Activated CD8-positive, alpha-beta memory T cell treated with anti-CD3 and anti-CD28 coated beads, Interleukin-2, amount 50 U/mL, for 48 hours (primary cell): ENCODE data around the gene TGFA.

ENCODE experiments used
- DNase-seq: peaks from one replicate; pipeline ENCODE4 v3.0.0-alpha.2; 2020

The TGFA gene

DNA sequence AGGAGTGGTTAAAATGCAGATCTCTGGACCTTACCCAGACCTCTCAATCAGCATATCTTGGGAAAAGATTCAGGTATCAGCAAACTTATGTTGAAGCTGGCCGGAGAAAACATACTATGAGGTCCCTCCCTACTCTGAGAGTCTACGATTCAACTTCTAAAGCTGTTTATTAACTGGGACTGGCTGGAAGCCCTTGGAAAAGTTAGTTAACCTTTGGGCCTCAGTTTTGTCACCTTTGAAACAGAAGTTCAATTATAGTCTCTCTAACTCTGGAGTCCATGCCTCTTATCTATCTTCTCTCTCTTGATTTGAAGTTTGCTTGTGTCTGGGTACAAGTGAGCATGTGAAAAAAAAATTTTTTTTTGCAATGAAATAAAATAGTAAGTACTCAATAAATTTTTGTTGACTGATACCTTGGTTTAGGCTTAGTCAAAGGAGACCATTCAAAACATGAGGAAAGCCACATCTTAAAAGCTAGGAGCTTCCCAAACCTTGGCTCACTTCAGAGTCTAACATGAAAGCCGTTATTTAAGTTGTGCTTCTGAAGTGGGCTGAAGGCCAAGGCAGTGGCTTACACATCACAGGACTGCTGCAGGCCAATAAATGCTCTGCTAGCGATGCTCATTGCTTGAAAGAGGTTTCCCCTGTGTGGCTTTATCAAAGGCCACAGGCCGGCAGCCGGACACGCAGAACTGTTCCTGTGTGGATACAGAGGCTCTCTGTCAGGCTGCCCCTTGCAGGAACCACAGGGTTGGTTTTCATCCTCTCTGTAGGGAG lies 141.1 kb downstream of the TGFA start:
- DNase-seq: no peak

GRCh38 chr2:70411483-70412125 lies 142.0 kb downstream of the TGFA start:
- DNase-seq: no peak

GRCh38 chr2:70403267-70404053 lies 150.2 kb downstream of the TGFA start:
- DNase-seq: no peak

DNA sequence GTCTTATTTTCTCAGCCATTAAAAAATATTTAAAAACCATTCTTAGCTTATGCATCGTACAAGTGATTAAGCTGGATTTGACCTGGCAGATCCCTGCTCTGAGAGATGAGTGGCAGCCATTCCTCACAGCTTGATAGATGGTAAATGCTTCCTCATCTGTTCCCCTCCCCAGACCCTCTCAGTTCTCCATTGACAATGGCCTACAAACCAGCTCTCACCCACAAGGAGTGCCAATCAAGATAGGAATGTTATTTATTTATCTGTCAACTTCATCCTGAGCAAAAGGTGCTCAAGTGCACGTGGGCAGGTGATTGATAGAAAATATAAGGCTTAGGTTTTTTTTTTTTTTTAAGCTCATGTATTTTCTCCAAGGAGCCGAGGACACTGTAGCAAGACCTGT lies 153.1 kb downstream of the TGFA start:
- no peak for DNase-seq

DNA sequence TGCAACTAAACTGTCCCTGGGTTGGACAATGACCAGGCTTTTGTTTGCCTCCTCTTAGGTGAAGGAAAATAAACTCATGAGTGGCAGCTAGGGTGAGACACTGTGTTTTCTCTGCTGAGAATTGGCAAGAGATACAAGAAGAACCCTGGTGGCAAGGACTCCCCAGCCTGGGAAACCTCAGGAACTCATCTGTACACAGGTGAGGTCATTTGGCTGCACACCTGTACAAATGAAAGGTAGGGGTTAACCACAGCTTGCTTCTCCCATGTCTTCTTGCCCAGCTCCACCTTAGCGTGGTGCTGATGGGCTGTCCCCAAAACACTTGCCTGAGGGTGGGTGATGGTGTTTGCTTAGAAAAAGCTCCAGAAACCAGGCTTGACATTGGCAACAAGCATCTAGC lies 154.6 kb downstream of the TGFA start:
- DNase-seq: no peak
